HG03469 (cell line): ENCODE measurements around the gene GOLGA6L10.
"Not testable (repeated sequence)": the region's sequence is repeated elsewhere in the genome, so short reads cannot be mapped to it uniquely, and the experiment has no call there.

Source experiments
- ATAC-seq: cut with Tn5 transposase; IDR thresholded peaks from one replicate; pipeline ENCODE4 v1.9.1; 2021; ENCODE audit warnings: mild to moderate bottlenecking, moderate library complexity, moderate number of reproducible peaks; ENCODE audit not compliant: unreplicated experiment

Gene GOLGA6L10

GRCh38 chr15:82319522-82320278 lies 29.6 kb downstream of the GOLGA6L10 start:
- ATAC-seq: not testable (repeated sequence)

GRCh38 chr15:82318281-82318680 lies 31.0 kb downstream of the GOLGA6L10 start:
- not testable (repeated sequence) for ATAC-seq

GRCh38 chr15:82317516-82317915 lies 31.8 kb downstream of the GOLGA6L10 start:
- not testable (repeated sequence) for ATAC-seq

DNA sequence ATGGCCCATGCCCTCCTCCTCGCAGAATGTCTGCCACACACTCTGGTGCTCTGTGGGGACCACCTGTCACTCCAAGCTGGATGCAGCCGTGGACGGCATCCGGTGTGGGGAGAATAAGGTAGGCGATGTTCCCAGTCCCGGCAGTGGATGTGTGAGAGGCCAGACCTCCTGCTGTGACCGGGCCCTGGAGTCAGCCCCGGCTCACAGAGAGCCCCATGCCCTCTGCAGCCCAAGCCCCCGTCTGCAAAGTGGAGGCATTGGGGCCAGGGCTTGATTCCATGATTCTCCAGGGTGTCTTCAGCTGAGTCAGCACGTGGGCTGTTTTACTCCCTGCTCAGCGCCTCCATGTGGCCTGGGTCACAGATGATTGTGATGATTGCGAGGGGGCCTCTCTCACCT lies 32.2 kb downstream of the GOLGA6L10 start:
- ATAC-seq: no peak

GRCh38 chr15:82316247-82317090 lies 32.8 kb downstream of the GOLGA6L10 start:
- ATAC-seq: not testable (repeated sequence)

- no peak for ATAC-seq
Measured at GRCh38 chr15:82315519-82316246, 33.6 kb downstream of the GOLGA6L10 start.

- ATAC-seq: no peak
Measured at GRCh38 chr15:82314769-82315518, 34.3 kb downstream of the GOLGA6L10 start.

DNA sequence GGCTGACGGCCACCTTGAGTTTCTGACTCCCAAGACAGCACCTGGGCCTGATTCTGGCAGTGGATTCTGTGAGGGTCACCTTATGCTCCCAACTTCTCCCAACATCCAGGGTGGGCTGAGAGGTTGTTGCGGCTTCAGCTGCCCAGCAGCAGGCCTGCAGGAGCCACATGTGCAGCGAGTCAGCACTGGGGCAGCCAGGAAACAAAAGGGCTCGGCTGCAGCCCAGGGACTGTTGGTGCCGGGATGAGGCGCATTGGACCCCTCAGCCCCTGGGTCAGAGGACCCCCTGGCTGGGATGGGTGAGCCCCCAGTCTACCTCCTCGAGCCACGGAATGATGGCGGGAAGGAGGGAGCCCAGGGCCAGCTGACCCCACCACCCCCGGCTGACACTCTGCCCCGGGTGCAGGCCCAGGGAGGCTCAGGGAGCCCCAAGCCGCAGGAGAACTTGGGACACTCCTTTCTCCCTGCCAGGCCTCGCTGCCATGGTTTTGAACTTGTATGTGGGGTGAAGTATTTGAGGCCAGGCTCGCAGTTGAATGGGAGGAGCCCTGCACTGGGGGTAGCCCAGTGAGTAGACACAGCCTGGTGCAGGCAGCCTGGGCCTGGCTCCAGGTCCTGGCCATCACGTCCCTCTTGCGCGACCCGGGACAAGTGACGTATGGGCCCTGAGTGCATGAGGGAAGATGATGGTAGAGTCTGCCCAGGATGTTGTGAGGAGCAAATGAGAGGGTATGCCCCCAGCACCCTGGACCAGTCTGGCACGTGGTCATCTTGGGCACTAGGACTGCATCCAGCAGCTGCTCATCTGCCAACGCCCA lies 35.1 kb downstream of the GOLGA6L10 start:
- not testable (repeated sequence) for ATAC-seq

DNA sequence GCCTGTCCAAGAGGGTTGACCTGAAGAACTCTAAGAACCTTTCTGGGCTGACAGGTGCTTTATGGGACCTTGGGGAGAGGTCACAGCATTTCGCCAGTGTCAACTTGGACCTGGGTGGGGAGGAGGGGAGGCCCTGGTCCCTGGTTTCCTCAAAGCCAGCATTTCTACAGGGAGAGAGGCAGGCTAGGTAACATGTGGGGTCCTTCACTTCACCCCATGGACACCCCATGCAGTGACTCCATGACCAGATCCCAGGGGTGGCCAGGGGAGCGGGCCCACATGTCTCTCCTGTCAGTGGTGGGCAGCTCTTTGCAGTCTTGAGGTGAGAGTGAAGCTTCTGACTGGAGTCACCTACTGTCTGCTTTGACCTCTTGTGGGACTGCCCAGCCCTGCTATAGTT lies 35.8 kb downstream of the GOLGA6L10 start:
- ATAC-seq: no peak

DNA sequence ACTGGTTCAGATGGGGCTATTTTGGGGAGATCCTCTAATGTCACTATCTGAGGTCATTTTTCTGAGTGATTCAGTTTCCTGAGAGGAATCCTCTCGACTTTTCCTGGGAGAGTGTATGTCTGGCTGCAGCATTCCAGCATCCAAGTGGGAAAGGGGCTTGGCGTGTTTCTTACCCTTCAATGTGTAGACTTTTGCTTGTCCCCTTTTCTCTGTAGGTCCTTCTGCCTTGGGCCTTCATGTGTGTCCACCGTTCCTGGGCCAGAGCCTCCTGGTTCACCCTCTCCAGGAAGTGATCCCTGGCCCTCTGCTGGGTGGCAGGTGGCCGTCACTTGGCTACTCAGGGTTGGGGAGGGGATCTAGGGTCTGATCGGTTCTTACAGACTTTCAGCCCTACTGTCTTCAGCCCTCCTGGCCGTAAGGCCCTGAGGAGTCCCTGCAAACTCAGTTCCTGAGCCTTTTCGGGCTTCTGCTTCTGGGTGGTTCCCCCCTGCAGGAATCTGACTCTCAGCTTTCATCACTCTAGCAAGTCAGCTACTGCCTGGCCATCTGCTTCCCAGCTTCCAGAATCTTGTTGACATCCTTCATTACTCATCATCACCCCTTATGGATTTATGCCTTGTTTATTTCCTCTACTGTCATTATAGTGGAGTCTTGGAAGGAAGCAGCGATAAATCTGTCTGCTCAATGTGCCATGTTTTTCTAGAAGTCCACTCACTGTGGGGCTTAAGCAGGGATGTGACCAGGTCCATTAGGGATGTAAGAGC lies 36.5 kb downstream of the GOLGA6L10 start:
- ATAC-seq: no peak

- not testable (repeated sequence) for ATAC-seq
Measured at GRCh38 chr15:82311321-82311720, 38.0 kb downstream of the GOLGA6L10 start.

DNA sequence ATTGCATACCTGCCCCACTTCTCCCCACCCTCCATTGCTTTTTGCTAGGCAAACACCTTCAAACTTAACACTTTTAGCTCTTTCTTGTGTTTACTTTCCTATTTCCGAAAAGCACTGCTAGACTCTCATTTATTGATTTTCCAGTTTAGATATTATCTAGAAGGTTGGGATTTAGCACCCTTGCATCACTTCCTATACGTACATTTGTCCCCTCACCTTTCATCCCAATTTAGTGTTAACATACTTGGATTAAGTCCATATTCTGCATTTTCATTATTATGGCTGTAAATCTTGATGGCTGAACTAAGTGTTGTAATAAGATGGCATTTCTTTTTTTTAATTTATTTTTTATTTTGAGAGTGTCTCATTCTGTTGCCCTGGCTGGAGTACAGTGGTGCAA lies 39.5 kb downstream of the GOLGA6L10 start:
- no peak for ATAC-seq

DNA sequence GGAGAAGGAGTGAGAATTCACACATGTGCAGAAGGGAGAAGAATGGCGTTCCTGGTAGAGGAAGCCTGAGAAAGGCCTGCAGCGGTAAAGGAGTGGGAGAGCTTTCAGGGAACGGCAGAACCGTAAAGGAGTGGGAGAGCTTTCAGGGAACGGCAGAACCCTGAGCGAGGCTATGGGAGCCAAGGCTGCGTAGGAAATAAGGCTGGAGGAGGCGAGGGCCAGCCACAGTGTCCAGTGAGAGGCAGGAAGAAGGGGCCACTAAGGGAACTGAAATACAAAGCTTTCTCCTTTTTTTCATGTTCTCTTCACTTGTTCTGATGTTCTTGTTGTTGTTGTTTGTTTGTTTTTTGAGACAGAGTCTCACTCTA lies 41.6 kb downstream of the GOLGA6L10 start:
- ATAC-seq: no peak

- ATAC-seq: no peak
Measured at GRCh38 chr15:82306791-82307713, 42.2 kb downstream of the GOLGA6L10 start.

- no peak for ATAC-seq
Measured at GRCh38 chr15:82305621-82306048, 43.6 kb downstream of the GOLGA6L10 start.

- no peak for ATAC-seq
Measured at GRCh38 chr15:82304778-82305090, 44.5 kb downstream of the GOLGA6L10 start.

DNA sequence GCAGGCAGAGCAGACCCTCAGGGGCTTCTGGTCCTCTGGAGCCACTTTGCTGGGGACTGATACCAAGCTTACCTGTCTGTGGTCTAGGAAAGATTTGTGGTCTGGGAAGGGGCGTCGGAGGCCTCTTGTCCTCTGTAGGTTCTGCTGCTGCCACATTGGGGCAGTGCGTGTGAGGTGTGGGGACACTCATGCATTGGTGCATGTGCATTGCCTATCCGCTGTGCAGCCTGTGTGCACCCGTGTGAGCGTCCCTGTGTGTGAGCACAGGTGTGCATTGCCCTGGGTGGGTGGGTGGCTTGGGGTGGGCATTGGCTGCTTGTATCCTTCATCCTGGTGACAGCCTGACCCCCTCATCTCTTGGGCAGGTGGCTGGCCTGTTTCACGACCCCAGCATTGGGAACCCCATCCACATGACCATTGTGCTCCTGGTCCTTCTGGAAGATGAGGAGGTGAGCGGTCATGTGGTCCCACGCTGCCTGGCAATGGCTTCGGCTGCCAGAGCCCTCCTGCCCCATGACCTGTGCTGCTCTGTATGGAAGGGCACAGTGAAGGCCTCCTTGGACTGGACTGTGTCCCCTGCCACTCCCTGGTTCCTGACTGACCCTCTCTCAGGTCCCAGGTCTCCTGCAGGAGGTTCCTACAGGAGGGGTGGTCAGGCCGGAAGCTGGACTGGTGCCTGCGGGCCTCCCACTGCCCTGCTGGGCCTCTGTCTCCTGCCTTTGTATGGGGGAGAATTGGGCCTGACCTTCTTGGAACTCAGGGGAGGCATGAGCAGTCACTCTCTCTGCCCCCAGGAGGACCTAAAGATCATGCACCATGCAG lies 45.1 kb downstream of the GOLGA6L10 start:
- ATAC-seq: no peak
